Right lobe of liver (tissue), 4 donors: ENCODE results near the gene CFAP52.

Source experiments
- POLR2A ChIP-seq: fragments of 450-650 bp; IDR thresholded peaks from one replicate; pipeline ENCODE4 v1.6.1; 2017; ENCODE audit warnings: antibody characterized with exemption, mild to moderate bottlenecking
- TF ChIP-seq, protein P1 (sequence below), 4 donors: fragments of 200-600 bp in 3 of 4; fragments of 450-650 bp in 1 of 4; IDR thresholded peaks; one replicate each; pipeline versions ENCODE4 v1.5.1 to v1.8.0; 2016 to 2022; ENCODE audit warnings: antibody characterized with exemption in 4 of 4, mild to moderate bottlenecking in 2 of 4
- donor health status: DM: no; HTN: no; CAD: no.
- donor health status: DM: no; HTN: no; CAD: no.
- donor health status: DM: no; HTN: yes; CAD: no.

DNA sequence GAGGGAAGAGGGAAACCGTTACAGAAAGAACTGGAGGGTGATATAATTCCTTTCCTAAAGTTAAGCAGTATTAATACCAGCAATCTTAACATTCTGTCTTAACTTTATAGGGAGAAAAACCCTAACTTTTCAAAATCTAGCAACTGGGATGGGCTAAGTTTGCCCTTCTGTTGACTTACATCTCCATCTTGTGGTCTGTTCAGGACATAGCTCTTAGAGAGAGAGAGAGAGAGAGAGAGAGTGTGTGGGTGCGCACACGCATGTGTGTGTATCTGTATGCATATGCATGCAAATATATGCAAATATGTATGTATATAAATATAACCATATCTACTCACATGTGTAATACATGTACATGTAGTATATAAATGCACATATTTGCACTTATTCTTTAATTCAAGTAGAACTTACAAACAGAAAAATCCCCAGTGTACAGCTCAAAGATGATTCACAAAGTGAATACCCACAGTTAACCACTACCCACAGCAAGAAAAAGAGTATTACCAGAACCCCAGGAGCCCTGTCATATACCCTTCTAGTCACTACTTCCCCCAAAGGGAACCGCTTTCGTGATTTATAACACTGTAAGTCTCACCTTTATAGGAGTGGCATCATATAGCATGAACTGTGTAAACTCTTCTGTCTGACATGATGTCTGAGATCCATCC is 47.3 kb upstream of the CFAP52 start:
- TF ChIP-seq POLR2A, result no peak
- TF ChIP-seq, protein P1, sequence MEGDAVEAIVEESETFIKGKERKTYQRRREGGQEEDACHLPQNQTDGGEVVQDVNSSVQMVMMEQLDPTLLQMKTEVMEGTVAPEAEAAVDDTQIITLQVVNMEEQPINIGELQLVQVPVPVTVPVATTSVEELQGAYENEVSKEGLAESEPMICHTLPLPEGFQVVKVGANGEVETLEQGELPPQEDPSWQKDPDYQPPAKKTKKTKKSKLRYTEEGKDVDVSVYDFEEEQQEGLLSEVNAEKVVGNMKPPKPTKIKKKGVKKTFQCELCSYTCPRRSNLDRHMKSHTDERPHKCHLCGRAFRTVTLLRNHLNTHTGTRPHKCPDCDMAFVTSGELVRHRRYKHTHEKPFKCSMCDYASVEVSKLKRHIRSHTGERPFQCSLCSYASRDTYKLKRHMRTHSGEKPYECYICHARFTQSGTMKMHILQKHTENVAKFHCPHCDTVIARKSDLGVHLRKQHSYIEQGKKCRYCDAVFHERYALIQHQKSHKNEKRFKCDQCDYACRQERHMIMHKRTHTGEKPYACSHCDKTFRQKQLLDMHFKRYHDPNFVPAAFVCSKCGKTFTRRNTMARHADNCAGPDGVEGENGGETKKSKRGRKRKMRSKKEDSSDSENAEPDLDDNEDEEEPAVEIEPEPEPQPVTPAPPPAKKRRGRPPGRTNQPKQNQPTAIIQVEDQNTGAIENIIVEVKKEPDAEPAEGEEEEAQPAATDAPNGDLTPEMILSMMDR (IDR thresholded peaks at IDR 0.05), result peak; percentile 19 to 38 (median 26)
